ENCODE data around the gene RSPH9. TPM values are rescaled to one million over a fixed set of nuclear protein-coding genes. Genes with fewer than 3 reads are reported as not detected.
"Not testable (repeated sequence)": the region's sequence is repeated elsewhere in the genome, so short reads cannot be mapped to it uniquely, and the experiment has no call there.

The RSPH9 gene
- total RNA-seq, 1 experiment from 2014 or later = not detected

DNA sequence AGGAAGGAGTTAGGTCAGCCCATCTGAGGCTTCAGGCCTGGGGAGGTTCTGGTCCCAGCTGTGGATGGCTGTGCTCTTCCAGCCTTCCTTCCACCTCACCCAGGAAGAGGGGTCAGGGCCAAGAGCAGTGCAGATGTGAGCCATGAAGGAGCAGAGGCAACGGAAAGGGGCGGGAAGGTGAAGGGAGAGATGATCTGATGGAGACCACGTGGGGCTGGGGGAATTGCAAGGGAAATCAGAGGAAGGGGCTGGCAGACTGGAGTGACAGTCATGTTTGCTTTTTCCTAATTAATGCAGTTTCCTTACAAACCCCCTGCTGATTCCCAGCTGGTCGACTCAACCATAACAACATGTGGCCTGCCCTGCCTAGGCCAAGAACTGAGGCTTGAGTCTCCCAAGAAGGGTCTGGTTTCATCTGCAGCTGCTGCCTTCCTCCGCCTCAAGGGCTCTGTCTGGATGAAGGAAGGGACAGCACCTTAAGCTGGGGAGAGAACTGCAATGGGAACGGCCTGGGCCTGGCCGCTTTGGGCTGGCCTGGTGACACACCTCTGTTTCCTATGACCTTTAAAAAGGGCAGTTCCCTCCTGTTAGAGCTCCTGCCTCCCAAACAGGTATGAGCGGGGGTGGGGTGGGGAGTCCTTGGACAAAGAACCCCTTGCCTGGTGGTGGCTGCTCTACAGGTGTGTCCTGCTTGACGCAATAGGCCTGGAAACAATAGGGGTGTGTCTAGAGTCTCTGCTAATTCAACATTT is 50.6 kb downstream of the RSPH9 start:
- Histone ChIP-seq H3K4me3 (no peak overlapping the region), H3K9me3 (no peaks in the 10 kb centered on the region), H3K36me3 (no peaks in the 10 kb centered on the region), H3K27me3 (no peaks in the 10 kb centered on the region)
- DNase-seq = no peak

GRCh38 chr6:43695967-43696291 is 51.1 kb downstream of the RSPH9 start:
- Histone ChIP-seq H3K36me3 (no peaks in the 10 kb centered on the region), H3K9me3 (no peaks in the 10 kb centered on the region), H3K27me3 (no peaks in the 10 kb centered on the region), H3K4me3 (no peak overlapping the region)
- DNase-seq = no peak

- Histone ChIP-seq H3K9me3 (no peaks in the 10 kb centered on the region), H3K4me3 (no peak overlapping the region), H3K36me3 (no peaks in the 10 kb centered on the region), H3K27me3 (no peaks in the 10 kb centered on the region)
- no peak for DNase-seq
These were observed 52.6 kb downstream of the RSPH9 start for GRCh38 chr6:43697421-43697820.

DNA sequence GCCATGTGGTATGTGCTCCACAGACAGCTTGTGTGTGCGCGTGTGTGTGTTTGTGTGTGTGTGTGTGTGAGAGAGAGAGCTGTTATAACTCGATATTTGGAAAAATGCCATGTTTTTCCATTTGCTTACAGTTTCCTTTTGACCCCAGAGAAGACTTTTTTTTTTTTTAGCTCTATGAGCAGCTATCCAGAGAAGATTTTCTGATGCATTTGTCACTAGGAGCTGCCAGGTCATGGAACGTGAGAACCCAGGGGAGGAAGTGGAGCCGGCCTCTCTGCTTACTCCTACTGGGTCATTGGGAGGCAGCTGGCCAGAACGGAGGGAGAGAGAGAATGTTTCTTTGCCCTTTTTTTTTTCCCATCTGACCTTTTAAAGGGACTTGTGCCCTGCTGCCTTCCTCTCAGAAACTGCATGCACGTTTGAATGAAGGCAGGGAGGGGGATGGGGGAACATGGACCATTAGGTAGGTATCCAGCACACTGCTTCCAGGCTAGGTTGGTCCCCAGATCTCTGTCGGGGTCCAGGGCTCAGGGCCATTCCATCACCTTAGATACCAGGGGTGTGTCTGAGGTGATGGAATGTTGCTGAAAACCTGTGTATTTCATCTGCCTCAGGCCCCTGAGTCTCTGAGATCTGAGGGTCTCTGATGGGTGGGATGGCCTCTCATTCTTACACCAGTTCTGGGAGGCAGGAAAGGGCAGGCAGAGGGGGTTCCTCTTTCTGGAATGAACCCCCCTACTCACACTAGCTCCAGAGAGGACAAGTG is 53.9 kb downstream of the RSPH9 start:
- no peaks in the 10 kb centered on the region for H3K27me3 ChIP-seq
- H3K36me3 ChIP-seq = no peaks in the 10 kb centered on the region
- H3K9me3 ChIP-seq = no peaks in the 10 kb centered on the region
- peak; percentile 83 for DNase-seq
- H3K4me3 ChIP-seq = no peak overlapping the region

DNA sequence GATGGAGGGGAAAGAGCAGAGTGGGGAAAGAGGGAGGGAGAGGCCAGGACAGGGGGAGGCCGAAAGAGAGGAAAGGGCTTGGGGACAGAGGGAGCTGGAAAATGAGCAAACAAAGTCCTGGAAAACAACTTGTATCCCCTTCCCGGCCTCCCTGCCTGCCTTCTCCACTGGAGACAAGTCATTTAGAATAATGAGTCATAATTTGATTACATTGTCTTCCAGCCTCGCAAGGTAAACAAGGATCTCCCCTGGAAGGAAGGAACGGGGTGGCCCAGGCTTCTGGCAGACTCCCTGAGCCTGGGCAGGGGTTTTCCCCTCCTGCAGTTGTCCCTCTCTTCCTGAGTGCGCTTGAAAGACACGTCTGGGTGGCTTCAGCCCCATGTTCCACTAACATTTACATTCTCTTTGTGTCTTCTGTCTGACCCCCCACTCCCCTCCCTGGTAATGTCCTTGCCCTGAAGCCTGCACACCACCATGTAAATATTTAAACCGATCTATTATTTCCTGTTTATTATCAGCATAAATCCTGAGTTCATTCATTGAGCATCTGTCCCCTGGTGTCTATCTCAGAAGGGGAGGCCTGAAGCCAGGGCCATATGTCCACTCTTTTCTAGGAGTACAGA is 54.8 kb downstream of the RSPH9 start:
- H3K4me3 ChIP-seq = no peak overlapping the region
- DNase-seq = peak; percentile 39
- no peaks in the 10 kb centered on the region for H3K36me3 ChIP-seq

DNA sequence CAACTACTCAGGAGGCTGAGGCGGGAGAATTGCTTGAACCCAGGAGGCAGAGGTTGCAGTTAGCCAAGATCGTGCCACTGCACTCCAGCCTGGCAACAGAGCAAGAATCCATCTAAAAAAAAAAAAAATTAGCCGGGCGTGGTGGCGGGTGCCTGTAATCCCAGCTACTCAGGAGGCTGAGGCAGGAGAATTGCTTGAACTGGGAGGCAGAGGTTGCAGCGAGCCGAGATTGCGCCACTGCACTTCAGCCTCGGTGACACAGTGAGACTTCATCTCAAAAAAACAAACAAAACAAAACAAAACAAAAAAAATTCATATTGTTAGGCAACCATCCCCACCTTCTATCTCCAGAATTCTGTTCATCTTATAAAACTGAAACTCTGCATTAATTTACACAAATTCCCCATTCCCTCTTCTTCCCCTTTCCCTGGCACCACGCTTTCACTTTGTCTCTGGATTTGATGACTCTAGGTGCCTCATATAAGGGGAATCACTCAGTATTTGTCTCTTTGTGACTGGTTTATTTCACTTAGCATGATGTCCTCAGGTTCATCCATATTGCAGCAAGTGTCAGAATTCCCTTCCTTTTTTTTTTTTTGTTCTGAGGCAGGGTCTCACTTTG is 56.2 kb downstream of the RSPH9 start:
- not testable (repeated sequence) for H3K27me3 ChIP-seq, DNase-seq, H3K4me3 ChIP-seq, H3K36me3 ChIP-seq, H3K9me3 ChIP-seq

More for the DNA sequence above, 54.8 kb downstream of the RSPH9 start:
- Histone ChIP-seq H3K27me3 (no peaks in the 10 kb centered on the region), H3K9me3 (no peaks in the 10 kb centered on the region)

- no peak for DNase-seq
- Histone ChIP-seq H3K4me3 (no peak overlapping the region), H3K9me3 (no peaks in the 10 kb centered on the region), H3K36me3 (no peaks in the 10 kb centered on the region), H3K27me3 (no peaks in the 10 kb centered on the region)
These were observed 57.3 kb downstream of the RSPH9 start for GRCh38 chr6:43702171-43702533.

GRCh38 chr6:43702534-43703440 is 58.0 kb downstream of the RSPH9 start:
- Histone ChIP-seq H3K27me3 (no peaks in the 10 kb centered on the region), H3K9me3 (no peaks in the 10 kb centered on the region), H3K36me3 (no peaks in the 10 kb centered on the region), H3K4me3 (no peak overlapping the region)
- peak; percentile 93 for DNase-seq

- Histone ChIP-seq H3K36me3 (no peaks in the 10 kb centered on the region), H3K4me3 (no peak overlapping the region), H3K27me3 (no peaks in the 10 kb centered on the region), H3K9me3 (no peaks in the 10 kb centered on the region)
- DNase-seq = no peak
These were observed 58.9 kb downstream of the RSPH9 start for GRCh38 chr6:43703512-43704429.

DNA sequence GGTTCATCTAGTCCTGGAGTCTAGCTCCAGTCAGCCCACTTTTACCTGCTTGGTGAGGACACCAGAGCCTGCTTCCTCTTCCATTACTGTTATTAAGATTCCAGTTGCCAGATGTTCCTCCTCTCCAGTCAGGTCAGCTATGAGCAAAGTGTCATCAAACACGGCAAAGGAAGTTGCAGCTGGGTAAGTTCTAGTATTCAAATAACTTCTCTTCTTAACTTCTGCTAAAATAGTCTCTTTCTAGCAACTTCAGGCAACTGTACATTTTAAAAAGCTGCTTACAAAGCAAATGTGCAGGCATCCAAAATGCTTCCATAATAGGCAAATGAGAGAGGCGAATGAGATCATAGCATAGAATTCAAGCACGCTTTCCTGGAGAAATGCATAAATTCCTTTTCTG is 61.2 kb downstream of the RSPH9 start:
- Histone ChIP-seq H3K4me3 (no peak overlapping the region), H3K9me3 (no peaks in the 10 kb centered on the region), H3K36me3 (no peaks in the 10 kb centered on the region), H3K27me3 (no peaks in the 10 kb centered on the region)
- no peak for DNase-seq

DNA sequence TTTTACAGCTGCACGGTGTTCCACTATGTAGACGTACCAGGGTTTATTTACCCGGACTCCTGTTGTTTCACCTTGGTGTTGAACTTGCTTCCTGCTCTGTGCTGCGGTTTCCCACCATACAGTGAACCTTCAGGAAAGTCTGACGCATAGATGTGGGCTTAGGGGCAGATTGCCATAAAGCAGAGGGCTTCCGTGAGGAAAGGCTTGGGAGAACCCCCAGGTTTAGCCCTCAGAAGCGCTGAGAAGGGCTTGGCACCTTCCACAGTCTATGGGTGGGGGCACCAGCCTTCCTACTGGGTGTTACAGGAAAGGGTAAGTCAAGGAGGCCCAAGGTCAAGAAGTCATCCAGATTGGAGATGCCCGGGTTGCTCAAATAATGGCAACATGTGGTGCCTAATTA is 62.0 kb downstream of the RSPH9 start:
- H3K4me3 ChIP-seq = no peak overlapping the region
- H3K36me3 ChIP-seq = no peaks in the 10 kb centered on the region
- no peaks in the 10 kb centered on the region for H3K27me3 ChIP-seq
- H3K9me3 ChIP-seq = no peaks in the 10 kb centered on the region
- DNase-seq = no peak

DNA sequence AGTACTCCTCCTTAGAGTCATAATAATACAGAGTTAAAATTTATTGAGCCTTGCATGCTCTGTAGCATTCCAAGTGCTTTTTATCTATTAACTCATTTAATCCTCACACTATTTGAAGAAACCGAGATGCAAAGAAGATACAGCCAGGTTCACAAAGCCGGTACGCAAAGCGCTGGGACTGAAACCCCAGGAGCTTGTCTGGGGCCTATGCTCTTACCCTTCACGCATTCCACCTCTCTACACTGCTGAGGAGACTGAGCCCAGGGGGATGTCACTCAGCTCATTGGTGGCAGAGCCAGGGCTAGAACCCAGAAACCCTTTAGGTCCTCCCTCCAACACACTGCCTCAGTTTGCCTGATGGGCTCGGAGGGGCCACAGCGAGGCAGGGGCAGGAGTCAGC is 62.4 kb downstream of the RSPH9 start:
- no peak for DNase-seq
- Histone ChIP-seq H3K27me3 (no peaks in the 10 kb centered on the region), H3K4me3 (no peak overlapping the region), H3K9me3 (no peaks in the 10 kb centered on the region), H3K36me3 (no peaks in the 10 kb centered on the region)

DNA sequence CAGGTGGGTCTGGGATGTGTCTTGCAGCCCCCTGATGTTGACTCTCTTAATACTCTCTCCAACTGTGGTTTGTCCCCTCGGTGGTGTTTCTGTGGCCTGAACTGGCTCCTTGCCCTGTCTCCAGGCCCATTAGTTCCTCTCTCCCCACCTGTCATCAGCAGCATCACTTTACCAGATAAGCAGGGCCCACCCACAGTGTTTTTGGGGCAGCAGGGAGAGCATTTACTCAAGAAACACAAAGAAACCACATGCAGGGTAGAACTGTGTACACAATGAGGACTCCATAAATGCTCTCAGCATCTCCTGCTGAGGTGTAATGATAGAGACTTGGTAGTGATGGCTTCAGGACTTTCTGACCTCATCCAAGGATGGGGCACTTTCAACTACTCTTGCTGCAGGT is 62.9 kb downstream of the RSPH9 start:
- no peak overlapping the region for H3K4me3 ChIP-seq
- DNase-seq = no peak
- no peaks in the 10 kb centered on the region for H3K36me3 ChIP-seq

GRCh38 chr6:43708860-43709653 is 64.2 kb downstream of the RSPH9 start:
- Histone ChIP-seq H3K36me3 (no peaks in the 10 kb centered on the region), H3K4me3 (no peak overlapping the region), H3K9me3 (no peaks in the 10 kb centered on the region), H3K27me3 (no peaks in the 10 kb centered on the region)
- DNase-seq = peak; percentile 51

More for the DNA sequence above, 62.9 kb downstream of the RSPH9 start:
- Histone ChIP-seq H3K9me3 (no peaks in the 10 kb centered on the region), H3K27me3 (no peaks in the 10 kb centered on the region)
